Measurements from ENCODE around the gene UMODL1.

The UMODL1 gene

DNA sequence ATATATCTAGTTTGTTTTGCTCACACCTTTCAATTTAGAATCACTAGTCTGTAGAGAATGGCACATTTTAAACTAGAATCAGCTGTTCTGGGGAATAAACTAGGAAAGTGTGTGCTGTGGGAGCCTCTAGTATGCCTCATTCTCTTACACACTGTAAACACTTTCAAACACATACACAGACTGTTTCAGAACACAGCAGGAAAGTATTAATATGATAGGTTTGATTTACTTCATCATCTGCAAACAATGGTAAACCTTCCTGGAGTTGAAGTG is 80.8 kb downstream of the UMODL1 start:
- Histone ChIP-seq H3K27me3 (peaks cover 9% of the 10 kb centered on the region), H3K27ac (no peak overlapping the region), H3K4me3 (ENCODE audit: low read depth in 1 of 2, low read length in 1 of 2) (no peak overlapping the region), H3K36me3 (no peaks in the 10 kb centered on the region), H3K4me1 (ENCODE audit: control insufficient read depth in 1 of 2, insufficient read depth in 1 of 2, low read depth in 1 of 2, low read length in 1 of 2) (no peaks in the 10 kb centered on the region), H3K9me3 (no peaks in the 10 kb centered on the region)
- TF ChIP-seq, protein P1, sequence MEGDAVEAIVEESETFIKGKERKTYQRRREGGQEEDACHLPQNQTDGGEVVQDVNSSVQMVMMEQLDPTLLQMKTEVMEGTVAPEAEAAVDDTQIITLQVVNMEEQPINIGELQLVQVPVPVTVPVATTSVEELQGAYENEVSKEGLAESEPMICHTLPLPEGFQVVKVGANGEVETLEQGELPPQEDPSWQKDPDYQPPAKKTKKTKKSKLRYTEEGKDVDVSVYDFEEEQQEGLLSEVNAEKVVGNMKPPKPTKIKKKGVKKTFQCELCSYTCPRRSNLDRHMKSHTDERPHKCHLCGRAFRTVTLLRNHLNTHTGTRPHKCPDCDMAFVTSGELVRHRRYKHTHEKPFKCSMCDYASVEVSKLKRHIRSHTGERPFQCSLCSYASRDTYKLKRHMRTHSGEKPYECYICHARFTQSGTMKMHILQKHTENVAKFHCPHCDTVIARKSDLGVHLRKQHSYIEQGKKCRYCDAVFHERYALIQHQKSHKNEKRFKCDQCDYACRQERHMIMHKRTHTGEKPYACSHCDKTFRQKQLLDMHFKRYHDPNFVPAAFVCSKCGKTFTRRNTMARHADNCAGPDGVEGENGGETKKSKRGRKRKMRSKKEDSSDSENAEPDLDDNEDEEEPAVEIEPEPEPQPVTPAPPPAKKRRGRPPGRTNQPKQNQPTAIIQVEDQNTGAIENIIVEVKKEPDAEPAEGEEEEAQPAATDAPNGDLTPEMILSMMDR (IDR thresholded peaks at IDR 0.05), result no peak

DNA sequence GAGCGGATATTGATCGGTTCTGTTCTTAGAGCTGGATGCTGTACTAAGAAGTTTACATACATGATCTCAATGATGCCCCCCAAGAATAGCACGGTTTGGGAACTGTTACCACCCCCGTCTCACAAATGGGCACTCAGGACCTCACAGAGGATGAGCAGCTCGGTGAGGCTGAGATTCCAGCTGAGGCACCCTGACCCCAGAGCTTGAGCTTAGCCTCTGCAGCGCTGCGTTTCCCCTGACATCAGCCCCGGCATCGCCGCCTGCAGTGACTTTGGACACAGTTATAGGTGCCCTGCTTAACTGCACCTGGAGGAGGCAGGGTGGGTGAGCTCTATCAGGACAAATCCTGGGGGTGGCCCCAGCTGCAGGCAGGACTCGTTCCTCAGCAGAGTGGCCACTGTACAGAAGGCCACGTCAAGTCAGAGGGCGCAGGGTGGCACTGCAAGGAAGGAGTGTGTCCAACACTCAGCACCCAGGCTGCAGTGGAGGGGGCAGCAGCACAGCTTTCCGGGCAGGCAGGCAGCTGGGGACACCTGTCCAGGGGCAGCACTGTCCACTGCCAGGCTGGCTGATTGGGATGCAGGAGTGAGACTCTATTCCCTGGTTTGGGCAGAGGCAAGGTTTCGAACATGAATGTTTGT is 82.0 kb downstream of the UMODL1 start:
- no peak overlapping the region for H3K4me3 ChIP-seq (ENCODE audit: low read depth in 1 of 2, low read length in 1 of 2)

DNA sequence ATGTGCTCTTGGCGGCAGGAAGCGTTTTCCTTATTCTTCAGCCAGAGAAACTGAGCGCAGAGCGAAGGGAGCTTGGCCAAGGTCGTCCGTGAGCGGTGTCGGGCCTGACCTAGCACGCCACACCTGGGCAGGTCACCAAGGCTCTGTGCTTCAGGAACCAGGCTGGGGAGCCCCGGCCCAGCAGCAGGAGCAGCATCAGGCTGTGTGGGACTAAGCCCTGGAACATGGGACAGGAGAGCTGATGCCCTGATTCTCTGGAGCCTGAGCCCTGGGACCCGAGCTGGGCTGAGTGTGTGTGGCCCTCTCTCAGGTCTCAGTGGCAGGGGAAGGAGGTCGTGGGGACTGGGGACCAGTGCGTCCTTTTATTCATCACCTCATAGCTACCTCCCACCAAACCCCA is 82.6 kb downstream of the UMODL1 start:
- H3K27ac ChIP-seq, result no peak overlapping the region
- peaks cover 9% of the 10 kb centered on the region for H3K27me3 ChIP-seq
- H3K4me3 ChIP-seq (ENCODE audit: low read depth in 1 of 2, low read length in 1 of 2), result no peak overlapping the region
- TF ChIP-seq, protein P1 (IDR thresholded peaks at IDR 0.05), result no peak
- H3K36me3 ChIP-seq, result no peaks in the 10 kb centered on the region
- H3K4me1 ChIP-seq (ENCODE audit: control insufficient read depth in 1 of 2, insufficient read depth in 1 of 2, low read depth in 1 of 2, low read length in 1 of 2), result no peaks in the 10 kb centered on the region
- no peaks in the 10 kb centered on the region for H3K9me3 ChIP-seq

More for the DNA sequence above, 82.0 kb downstream of the UMODL1 start:
- Histone ChIP-seq H3K36me3 (no peaks in the 10 kb centered on the region), H3K9me3 (no peaks in the 10 kb centered on the region), H3K27me3 (peaks cover 9% of the 10 kb centered on the region), H3K4me1 (ENCODE audit: control insufficient read depth in 1 of 2, insufficient read depth in 1 of 2, low read depth in 1 of 2, low read length in 1 of 2) (no peaks in the 10 kb centered on the region), H3K27ac (no peak overlapping the region)
- TF ChIP-seq, protein P1 (IDR thresholded peaks at IDR 0.05), result no peak

DNA sequence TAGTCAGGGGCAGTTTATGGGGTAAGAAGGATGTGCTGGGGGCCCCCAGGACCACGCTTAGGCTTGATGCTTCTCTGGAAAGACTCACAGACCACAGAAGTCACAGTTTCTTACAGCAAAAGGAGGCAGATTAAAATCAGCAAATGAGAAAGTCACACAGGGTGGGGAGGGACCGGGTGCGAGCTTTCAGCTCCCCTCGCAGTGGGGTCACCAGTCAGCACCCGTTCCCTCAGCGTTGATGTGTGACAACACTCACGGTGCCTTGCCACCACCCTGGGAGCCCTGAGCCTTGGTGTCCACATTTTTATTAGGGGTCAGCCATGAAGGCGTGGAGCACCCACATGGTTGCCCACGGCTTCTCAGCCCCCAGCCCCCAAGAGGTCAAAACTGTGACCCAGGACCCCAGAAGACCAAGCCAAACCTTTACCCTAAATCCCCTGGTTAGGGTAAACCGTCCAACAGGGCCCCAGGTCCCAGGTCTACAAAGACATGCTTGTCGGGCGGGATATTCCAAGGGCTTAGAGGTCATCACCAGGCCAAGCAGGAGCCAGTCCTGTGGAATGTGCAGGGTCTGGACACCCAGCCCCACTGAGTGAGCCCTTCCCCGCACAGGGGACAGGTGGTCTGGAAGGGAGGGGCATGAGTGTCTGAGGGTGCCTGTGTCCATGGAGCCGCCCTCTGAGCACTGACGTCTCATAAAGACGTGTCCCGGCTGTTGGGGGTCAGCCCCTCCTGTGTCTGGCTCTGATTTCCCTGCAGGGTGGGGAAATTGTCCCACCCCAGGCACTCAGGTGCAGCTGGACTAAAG is 83.3 kb downstream of the UMODL1 start:
- peaks cover 12% of the 10 kb centered on the region for H3K27me3 ChIP-seq
- no peaks in the 10 kb centered on the region for H3K4me1 ChIP-seq (ENCODE audit: control insufficient read depth in 1 of 2, insufficient read depth in 1 of 2, low read depth in 1 of 2, low read length in 1 of 2)
- no peak overlapping the region for H3K4me3 ChIP-seq (ENCODE audit: low read depth in 1 of 2, low read length in 1 of 2)
- TF ChIP-seq, protein P1 (IDR thresholded peaks at IDR 0.05), result no peak
- no peaks in the 10 kb centered on the region for H3K36me3 ChIP-seq
- H3K9me3 ChIP-seq, result no peaks in the 10 kb centered on the region
- H3K27ac ChIP-seq, result no peak overlapping the region

DNA sequence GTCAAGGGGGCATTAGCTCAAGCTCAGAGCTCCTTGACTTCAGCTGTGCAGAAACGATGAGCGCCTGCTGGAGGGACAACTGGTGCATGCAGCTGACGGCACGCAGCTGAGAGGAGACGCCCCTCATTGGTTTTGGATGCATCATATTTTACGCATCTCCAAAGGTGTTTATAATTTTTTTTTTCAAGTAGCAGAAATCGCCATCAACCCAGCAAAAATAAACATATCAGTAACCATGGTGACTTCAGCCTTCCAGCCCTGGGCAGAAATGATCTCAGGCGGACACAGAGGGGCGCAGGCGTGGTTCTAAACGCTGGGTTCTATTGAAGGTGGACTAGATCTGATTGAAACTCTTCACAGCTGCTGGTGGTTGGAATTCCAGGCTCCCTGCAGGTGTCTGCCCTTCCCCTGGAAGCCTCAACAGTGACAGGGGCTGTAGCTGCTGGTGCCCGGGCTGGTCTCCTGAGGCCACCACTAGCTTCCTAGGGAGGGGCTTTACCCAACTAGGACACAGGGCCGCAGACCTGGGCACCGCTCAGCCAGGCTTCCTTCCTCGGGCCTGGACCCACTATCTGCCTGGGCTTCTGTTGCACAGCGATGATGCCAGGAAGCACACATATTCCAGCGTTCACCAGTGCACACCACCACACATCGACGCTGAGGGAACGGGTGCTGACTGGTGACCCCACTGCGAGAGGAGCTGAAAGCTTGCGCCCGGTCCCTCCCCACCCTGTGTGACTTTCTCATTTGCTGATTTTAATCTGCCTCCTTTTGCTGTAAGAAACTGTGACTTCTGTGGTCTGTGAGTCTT is 84.1 kb downstream of the UMODL1 start:
- H3K4me3 ChIP-seq (ENCODE audit: low read depth in 1 of 2, low read length in 1 of 2), result no peak overlapping the region
- no peak overlapping the region for H3K27ac ChIP-seq
- TF ChIP-seq, protein P1 (IDR thresholded peaks at IDR 0.05), result no peak
- no peaks in the 10 kb centered on the region for H3K4me1 ChIP-seq (ENCODE audit: control insufficient read depth in 1 of 2, insufficient read depth in 1 of 2, low read depth in 1 of 2, low read length in 1 of 2)
- no peaks in the 10 kb centered on the region for H3K36me3 ChIP-seq
- peaks cover 20% of the 10 kb centered on the region for H3K27me3 ChIP-seq
- H3K9me3 ChIP-seq, result no peaks in the 10 kb centered on the region

Data from neutrophil (primary cell).